Erythroblast (primary cell): ENCODE data around the gene PNLIPRP2.

Experiments
- DNase-seq, 2 experiments: peaks; one replicate each; lab custom pipeline; 2025; lab: John Stamatoyannopoulos, UW
- GATA1 ChIP-seq: IDR thresholded peaks from 2 replicates; pipeline ENCODE4 v1.6.1; 2011; ENCODE audit warnings: low read depth, mild to moderate bottlenecking, control low read depth, low read length, moderate library complexity
- POLR2A ChIP-seq: IDR thresholded peaks from 2 replicates; pipeline ENCODE4 v1.6.1; 2011; ENCODE audit warnings: mild to moderate bottlenecking, low read length

PNLIPRP2 gene

DNA sequence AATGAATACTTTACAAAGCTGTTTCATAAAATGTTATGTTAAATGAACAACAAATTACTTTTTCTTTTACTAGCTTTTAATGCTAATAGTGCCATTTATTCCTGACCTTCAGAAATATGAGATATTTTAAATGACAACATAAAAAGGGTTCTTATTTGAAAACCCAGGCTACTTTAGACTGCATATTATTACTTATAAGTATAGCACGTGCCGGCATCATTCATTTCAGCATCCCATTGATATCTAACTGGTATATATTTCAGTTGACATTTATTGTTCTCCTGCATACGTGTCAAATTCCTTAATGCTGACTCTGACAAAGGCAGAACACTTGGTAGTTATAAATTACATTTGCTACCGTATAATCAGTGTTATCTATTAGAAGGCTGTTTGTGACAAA lies 35.3 kb downstream of the PNLIPRP2 start:
- TF ChIP-seq POLR2A (no peak), GATA1 (no peak)
- no peak for DNase-seq

DNA sequence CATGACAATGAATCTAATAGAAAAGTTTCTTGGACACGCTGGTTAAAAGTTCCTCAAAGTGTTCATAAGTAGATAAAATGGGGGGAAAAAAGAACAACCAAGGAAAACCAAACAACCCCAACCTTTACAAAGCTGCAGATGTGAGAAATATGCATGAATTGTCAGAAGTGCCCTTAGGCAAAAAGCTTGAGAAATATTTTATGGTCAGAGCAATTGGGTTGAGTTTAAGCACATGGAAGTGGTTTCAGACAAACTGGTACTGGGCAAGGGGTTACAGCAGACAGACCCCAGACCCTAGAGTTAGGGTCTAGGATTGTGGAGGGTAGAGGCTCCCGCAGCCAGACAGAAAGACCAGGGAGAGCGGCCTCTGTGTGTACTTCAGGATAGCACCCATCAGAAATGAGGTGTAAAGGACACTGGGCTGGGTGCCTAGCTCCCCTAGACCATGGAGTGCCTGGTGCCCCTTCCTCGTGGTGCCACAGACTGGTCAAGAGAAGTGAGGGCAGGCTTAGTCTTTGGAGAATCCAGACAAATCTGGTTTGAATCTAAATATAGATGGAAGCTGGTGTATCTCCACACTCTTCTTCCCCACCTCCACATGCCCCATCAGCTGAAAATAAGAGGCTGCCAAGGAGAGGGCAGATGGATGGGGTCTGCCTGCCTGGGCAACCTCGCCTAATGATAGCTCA lies 37.3 kb downstream of the PNLIPRP2 start:
- no peak for TF ChIP-seq GATA1
- TF ChIP-seq POLR2A: no peak
- no peak for DNase-seq

DNA sequence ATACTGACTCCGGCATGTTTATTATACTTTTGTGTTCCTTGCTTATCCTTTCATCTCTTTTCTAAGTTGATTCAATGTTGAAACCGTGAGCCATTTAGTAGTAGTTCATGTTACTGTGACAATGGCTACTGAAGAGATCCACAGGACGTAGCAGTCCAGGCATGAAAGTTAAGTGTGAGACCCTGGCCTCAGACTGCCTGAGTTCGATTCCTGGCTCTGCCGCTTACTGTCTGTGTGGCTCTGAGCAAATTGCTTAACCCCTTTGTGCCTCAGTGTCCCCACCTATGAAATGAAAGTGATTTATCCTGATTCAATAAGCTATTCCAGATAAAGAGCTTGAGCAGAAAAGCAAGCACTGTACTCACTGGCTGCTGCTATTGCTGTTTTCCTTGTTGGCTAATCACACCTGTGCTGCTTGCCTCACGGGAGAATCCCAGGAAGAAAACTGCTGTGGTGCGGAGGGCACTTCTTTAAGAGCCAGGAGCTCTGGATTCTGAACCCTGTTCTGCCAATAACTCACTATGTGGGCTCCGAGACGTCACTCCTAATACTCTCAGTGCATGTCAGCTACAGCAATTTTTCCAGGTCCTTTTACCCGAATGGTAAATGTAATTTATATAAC lies 38.4 kb downstream of the PNLIPRP2 start:
- TF ChIP-seq GATA1 (no peak), POLR2A (no peak)
- DNase-seq: no peak

DNA sequence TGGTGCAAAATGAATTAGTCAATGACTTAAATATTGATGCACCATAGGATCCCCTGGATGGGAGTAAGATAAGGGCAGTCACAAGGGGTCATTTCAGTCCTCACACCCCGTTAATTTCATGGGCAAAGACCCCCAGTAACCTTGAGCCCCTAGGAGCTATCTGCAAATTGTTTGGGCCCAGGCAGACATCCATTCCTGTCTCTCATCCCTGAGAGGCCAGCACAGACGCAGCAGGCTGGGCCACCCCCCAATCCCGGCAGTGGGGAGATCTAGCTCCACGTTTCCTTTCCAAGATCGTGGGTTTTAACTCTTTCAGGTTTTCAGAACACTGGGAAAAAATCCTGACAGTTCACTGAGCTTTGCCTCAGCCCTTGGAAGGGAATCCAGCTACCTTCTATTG lies 40.1 kb downstream of the PNLIPRP2 start:
- DNase-seq: no peak
- no peak for TF ChIP-seq POLR2A
- no peak for TF ChIP-seq GATA1

DNA sequence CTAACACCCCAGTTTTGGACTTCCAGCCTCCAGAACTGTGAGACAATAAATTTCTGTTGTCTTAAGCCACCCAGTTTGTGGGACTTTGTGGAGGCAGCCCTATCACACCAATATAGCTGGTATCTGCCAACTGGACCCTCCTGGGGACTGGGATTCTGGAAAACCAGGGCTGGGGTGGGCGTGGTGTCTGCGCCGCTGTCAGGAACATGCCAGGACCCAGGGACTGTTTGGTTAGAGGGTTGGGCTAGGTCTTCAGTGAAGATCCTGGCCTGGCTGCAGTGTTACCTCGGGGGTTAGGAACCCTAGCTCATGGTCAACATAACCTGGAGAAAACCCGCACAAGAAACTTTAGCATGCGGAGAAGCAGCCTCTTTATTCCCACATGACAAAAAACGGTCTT lies 42.6 kb downstream of the PNLIPRP2 start:
- TF ChIP-seq POLR2A: no peak
- no peak for DNase-seq

DNA sequence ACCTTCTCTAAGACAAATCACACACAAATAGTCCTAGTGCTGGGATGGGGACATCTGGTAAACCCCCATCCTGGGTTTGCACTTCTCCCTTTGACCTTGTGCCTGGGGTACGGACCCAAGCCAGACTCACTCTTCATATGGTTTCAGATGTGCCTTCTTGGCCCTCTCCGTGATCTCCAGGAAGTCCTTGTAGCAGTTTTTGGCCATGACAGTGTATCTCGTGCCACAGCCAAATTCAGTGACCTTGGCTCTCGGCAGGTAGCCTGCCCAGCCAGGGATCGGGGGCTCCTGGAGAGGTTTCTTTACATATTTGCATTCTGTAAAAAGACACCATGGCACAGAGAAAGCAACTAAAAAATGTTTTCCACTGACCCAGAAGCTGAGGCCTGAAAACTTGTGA lies 43.9 kb downstream of the PNLIPRP2 start:
- TF ChIP-seq POLR2A (no peak), GATA1 (no peak)
- no peak for DNase-seq

GRCh38 chr10:116665541-116666125 lies 44.9 kb downstream of the PNLIPRP2 start:
- no peak for DNase-seq
- TF ChIP-seq POLR2A (no peak), GATA1 (no peak)

- DNase-seq: no peak
- TF ChIP-seq GATA1 (no peak), POLR2A (no peak)
These were observed 46.7 kb downstream of the PNLIPRP2 start for GRCh38 chr10:116667484-116667883.

- TF ChIP-seq POLR2A (no peak), GATA1 (no peak)
- no peak for DNase-seq
These were observed 47.3 kb downstream of the PNLIPRP2 start for GRCh38 chr10:116668018-116668417.

GRCh38 chr10:116668446-116668845 lies 47.7 kb downstream of the PNLIPRP2 start:
- TF ChIP-seq GATA1 (no peak), POLR2A (no peak)

GRCh38 chr10:116669080-116669479 lies 48.3 kb downstream of the PNLIPRP2 start:
- TF ChIP-seq POLR2A: no peak
- no peak for TF ChIP-seq GATA1
- DNase-seq: no peak

More at GRCh38 chr10:116668446-116668845, 47.7 kb downstream of the PNLIPRP2 start:
- no peak for DNase-seq

GRCh38 chr10:116669832-116670644 lies 49.3 kb downstream of the PNLIPRP2 start:
- no peak for DNase-seq
- no peak for TF ChIP-seq GATA1
- TF ChIP-seq POLR2A: no peak

- no peak for DNase-seq
- TF ChIP-seq POLR2A: no peak
- no peak for TF ChIP-seq GATA1
These were observed 50.0 kb downstream of the PNLIPRP2 start for GRCh38 chr10:116670706-116671105.
